ENCODE results near the gene LARP6.
"Not testable (repeated sequence)": the region's sequence is repeated elsewhere in the genome, so short reads cannot be mapped to it uniquely, and the experiment has no call there.

Gene LARP6

DNA sequence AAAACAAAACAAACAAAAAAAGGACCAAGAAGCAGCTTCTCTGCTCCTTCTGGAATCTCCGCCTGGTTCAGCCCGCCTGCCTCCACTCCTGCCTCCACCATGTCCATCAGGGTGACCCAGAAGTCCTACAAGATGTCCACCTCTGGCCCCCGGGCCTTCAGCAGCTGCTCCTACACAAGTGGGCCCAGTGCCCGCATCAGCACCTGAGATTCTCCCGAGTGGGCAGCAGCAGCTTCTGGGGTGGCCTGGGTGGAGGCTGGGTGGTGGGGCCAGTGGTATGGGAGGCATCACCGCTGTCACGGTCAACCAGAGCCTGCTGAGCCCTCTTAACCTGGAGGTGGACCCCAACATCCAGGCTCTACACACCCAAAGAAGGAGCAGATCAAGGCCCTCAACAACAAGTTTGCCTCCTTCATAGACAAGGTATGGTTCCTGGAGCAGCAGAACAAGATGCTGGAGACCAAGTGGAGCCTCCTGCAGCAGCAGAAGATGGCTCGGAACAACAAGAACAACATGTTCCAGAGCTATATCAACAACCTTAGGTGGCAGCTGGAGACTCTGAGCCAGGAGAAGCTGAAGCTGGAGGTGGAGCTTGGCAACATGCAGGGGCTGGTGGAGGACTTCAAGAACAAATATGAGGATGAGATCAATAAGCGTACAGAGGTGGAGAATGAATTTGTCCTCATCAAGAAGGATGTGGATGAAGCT, 4.8 kb upstream of the LARP6 start:
- not testable (repeated sequence) for DNase-seq

GRCh38 chr15:70857562-70858285, 3.8 kb upstream of the LARP6 start:
- no peak for DNase-seq

GRCh38 chr15:70856884-70857561, 3.1 kb upstream of the LARP6 start:
- no peak for DNase-seq

DNA sequence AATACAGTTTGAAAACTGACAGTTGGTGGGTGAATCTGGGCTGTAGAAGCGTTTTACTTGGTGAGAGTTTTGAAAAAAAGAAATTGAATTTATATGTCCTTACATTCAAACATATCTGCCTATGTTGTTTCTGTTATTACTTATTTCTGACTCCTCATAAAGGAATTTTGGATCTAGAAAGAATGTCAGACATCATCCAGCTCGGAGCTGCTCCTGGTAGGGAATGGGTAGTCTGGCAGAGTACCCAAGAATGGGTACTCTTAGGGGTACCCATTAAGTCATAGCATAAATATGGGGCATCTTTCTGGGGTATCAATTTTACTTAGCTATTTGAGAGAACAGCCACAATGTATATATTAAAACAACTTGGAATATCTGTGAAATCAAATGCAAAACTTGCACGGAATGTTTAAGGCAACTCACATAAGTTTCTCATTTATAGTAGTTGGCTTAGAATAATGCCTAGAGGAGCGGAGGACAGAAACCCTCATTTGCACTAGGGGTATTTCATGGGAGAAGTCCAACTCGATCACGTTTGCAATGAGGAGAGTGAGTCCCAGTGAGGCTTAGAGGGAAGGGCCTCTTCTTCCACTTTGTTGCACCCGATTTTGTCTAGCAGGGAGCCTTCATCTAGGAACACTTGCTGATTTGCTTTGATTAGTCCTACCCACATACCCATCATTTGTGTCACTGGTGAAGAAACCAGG, 2.4 kb upstream of the LARP6 start:
- no peak for DNase-seq

DNA sequence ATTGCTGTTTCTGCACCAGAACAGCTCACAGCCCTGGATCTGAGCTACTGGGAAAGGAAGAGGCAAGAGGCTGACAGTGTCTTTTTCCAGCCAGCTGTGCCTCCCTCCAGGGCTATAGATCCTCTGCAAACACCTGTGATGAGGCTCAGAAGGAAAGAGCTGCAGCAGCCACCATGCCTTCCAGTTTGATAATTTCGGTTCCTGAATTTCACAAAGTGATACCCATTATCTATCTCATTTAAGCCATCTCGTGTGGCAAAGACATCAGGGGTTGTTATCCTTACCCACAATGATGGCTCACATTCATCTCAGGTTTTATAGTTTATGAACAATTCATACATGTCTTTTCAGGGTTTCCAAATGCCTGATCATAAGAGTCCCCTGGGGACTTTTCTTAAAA, 1.8 kb upstream of the LARP6 start:
- DNase-seq = no peak

DNA sequence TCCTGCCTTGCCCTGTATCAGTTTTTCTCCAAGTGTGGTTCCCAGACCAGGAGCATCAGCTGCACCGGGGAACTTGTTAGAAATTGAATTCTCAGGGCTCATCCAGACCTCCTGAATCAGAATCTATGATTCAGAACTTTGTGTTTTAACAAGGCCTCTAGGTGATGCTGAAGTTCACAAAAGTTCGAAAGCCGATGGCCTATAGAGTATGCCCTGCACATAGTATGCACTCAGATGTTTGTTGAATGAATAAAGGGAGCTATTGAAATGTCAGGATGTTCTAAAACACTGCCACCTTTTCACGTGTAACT, 664 bp upstream of the LARP6 start:
- DNase-seq = no peak

GRCh38 chr15:70853318-70853972, 512 bp downstream of the LARP6 start:
- no peak for DNase-seq

DNA sequence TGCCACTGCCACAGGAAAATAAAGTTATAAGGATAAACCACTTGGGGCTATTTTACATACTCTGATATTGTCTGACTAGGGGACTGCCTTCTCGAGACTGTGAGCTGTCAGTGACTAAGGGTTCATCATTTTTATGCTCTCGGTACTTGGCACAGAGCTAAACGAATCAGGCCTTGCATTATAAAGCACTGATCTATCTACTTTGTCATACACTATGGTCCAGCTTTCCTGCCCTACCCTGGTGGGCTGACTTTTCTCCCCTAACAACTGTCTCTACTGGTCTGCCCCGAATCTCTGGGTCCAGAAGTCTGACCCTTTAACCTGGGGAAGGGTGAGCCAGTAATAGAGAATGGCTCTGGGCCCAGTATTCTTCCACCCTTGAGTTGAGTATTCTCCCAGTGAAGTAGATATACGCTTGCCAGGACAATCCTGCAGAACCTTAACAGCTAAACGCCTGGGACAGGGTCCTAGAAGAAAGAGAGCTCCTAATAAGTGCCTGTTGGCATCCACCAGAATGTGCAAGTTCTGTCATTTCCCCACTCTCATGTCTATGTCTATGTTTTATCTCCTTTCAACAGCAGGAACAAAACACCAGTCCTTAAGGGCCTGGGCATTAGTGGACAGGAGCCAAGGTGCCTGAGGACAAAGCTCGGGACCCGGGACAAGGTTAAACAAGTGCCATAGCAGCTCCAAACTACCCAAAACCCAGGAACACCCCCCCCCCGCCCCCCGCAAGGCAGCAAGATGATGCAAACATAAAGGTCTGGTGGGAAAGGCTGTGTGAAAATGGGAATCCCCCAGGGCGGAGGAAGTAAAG, 1.2 kb downstream of the LARP6 start:
- DNase-seq = no peak

- no peak for DNase-seq
These were observed 2.1 kb downstream of the LARP6 start for GRCh38 chr15:70851889-70852288.

DNA sequence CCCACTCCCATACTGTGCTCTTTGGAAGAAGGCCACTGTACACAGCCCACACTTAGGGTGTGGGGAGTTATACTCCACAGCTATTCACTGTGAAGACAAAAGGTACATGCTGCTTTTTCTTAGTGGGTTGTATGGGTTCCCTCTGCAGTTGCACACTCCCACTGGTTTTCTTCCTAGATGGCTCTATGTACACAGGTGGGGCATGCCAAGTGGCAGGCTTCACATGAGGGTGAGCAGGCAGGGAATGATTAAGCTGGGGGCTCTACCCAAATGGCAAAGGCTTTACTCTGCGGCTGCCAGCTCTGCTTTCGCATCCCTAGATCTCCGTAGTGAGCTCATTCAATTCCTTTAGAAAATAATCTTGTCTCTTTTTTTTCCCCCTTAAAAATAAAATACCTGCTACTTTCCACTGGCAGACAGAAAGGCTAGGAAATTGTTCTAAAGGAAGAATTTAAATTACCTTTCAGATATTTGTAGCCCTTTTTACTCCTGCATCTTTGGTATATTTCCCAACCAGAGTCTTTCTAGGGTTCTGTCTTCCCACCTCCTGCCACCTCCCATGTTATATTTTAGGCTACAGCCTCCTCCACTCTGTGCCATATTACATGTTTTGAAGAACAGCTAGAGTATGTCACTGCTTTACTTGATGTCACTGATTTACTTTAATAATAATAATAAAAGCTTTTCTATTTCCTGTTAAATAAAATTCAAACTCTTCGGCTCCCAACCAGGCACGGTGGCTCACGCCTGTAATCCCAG, 8.2 kb downstream of the LARP6 start:
- DNase-seq = no peak

DNA sequence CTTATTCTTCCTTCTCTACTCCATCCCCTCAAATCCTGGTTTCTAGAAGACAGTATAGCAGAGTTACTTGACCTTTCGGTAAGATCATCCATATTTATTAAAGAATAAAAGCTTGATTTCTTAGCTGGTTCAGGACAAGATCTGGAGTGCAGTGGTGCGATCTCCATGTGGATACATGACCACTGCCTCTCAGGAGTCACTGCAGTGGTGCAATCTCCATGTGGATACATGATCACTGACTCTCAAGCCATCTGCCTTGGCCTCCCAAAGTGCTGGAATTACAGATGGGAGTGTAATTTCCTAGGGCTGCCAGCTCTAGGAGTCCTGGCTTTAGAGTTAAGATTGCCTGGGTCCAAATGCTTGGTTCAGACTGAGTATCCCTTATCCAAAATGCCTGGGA, 16.5 kb downstream of the LARP6 start:
- DNase-seq = no peak

DNA sequence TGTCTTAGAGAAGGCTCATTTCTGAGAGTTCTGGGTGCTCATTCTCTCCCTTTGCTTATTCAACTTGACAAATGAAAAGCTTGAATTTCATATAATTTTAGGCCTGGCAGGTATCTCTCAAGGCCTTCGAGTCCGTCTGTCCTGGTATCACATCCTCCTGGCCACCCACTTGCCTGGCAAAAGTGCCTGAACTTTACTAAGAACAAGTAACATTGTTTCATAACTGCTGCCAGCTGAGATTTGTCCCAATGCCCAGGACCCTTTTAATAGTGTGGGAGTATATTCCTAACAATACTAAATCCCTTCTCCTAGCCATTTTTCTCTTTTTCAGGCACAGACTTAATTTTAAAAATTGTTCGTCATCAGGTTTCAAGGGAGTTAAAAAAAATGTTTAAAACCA, 18.1 kb downstream of the LARP6 start:
- no peak for DNase-seq

DNA sequence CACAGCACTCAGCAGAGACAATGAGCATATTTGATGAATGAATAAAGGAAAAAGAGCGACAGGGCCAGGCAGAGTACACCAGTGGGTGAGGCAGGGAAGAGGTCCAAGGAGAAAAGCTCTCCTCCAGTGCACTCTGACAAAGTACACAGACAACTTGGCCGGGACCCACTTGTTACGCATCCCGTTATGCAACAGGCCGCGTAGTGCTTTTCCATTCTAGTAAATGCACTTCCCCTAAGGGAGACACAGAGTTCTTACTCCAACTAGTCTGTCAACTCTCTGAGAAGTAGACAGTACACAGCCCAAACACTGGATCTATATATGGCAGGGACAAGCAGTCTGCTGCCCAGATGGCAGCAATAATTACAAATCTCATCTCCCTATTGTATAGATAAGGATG, 18.5 kb downstream of the LARP6 start:
- DNase-seq = no peak

GRCh38 chr15:70834999-70835398, 19.0 kb downstream of the LARP6 start:
- DNase-seq = no peak

DNA sequence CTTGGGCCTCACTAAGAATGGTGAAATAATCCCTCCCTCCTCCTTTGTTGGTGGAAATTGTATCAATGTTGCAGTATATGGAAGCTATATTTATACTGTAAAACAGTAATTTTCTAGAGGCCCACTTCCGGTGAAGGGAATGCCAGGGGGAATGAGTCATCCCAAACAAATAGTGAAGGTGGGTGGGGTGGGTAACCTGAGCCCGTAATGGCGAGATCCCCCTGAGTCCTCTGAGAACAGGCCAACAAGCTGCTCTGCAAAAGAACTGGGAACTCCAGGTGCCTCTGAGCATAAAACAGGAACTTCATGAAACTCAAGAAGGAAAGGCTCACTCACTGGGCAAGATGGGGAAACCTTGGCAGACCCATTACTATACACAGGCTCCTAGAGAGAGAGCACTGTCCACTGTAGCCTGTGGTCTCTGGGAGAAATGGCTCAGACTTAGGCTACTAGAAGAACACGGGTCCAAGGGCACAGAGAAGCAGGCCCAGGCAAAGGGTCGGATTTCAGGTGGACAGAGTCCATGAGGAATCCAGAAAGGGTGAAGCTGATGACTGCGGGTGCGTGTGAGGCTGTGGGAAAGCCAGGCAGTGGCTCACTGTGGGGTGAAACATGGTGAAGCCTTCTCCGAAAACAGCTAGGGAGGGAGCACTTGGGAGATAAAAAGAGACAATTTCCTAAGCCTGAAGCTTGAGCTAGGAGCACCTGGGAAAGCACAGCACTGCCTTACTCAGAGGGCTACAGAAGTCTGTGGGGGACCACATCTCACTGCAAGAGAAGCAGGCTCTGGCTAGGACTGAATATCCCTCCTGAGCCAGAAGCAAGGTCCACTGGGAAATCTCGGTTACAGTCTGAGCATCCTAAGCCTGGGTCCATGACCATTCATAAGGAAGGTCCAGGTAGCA, 19.8 kb downstream of the LARP6 start:
- no peak for DNase-seq

DNA sequence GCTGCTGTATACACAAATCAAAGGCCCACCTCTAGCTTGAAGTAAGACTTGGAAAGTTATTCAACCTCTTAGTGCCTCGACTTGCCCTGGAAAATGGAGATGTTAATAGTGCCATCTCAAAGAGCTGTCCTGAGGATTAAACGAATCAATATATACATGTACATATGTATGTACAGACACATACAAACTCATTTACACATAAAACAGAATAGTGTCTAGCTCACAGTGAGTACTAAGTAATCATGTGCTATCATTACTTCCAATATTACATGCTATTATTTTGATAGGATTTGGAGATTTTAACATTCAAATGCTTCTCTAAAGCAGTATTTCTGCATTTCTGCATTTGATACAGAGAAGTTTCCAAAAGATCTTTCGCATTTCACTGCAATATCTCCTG, 20.5 kb downstream of the LARP6 start:
- no peak for DNase-seq

DNA sequence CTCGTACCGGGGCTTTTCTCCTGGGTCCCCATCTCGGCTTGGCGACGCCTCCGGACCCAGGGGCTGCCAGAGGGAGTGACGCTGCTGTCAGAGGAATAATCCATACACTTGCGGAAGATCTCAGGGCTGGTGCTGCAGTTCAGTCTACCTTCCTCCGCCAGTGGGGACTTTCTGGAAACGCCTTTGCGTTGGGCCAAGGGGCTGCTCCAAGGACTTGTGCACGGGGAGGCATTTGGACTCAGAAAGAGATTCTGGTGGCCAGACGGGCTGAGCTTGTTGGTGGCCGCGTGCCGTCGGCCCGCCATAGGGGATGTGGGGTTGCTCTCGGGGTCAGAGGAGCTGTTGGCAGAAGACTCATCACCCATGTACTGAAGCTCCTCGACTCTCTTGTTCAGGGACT, 21.8 kb downstream of the LARP6 start:
- no peak for DNase-seq

DNA sequence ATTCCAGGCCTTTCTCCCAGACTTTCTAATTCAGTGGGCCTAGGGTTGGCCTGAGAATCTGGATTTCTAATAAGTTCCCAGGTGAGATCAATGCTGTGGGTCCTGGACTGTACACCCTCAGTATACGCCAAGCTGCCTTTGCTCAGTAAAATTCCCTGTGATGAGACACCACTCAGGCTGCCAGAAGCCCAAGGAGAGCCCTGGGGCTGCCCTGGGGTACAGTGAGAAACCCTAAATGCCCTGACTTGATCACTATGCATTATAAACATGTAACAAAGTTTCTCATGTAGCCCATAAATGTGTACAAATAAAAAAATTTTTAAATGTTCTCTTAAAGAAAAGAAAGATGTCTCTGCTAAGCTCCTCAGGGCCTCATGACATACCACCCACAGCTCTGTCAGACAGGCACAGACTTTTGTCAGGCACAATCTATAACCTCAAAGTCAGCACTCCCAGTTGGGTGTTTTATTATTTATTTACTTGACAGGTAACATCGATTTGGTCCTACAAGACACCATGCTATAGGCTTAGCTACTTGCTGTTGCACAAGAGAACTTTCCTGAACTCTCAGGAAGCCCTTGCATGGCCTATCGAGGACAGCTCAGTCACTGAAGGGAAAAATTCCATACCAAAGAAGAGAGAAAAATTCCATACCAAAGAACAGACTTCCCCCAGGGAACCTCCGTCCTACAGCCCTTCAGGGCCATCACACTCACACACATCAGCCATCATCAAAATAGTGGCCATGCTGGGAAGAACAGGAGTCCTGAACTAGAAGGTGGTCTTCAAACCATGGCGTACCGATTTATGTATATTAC, 22.7 kb downstream of the LARP6 start:
- DNase-seq = no peak

DNA sequence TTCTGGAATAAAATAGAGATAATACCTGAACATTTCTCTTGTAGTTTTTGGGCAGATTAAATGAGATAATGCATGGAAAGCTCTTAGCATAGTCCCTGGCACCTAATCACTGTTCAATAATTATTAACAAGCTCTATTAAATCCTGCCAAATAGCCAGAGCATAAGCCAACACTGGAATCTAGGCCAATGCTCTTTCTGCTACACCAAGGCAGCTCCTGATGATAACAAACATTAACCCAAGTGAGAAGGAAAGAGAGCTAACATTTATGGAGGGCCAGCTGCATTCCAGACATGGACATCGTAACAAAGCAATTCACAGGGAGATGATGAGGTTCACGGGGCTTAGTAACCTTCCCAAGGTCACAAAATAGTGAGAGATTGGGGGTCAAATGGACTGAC, 23.3 kb downstream of the LARP6 start:
- no peak for DNase-seq
